Measurements from ENCODE around the gene TKTL1. TPM values are rescaled to one million over a fixed set of nuclear protein-coding genes. Genes with fewer than 3 reads are reported as not detected.
"Not testable (repeated sequence)": the region's sequence is repeated elsewhere in the genome, so short reads cannot be mapped to it uniquely, and the experiment has no call there.

TKTL1 gene
- total and polyA plus RNA-seq, 7 experiments from 2014 or later, result 0.58 to 47.7 (median 4.0) TPM

DNA sequence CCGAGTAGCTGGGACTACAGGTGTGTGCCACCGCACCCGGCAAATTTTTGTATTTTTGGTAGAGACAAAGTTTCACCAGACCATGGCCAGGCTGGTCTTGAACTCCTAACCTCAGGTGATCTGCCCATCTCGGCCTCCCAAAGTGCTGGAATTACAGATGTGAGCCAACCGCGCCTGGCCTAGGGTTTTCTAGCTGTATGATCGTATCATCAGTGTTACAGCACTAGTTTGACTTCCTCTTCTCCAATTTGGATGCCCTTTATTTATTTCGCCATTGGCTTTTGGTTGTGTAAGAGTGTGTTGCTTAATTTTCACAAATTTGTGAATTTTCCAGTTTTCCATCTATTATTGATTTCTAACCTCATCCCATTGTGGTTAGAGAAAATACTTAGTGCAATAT, 5.2 kb downstream of the TKTL1 start:
- H3K4me1 ChIP-seq (ENCODE audit: control insufficient read depth in 2 of 2, insufficient read depth in 2 of 2, low read length in 2 of 2), result no peaks in the 10 kb centered on the region
- no peaks in the 10 kb centered on the region for H3K36me3 Mint-ChIP-seq
- intact Hi-C loops (cut with micrococcal nuclease), result no loop called here
- H3K4me3 Mint-ChIP-seq, result no peak overlapping the region
- no peaks in the 10 kb centered on the region for H3K27me3 ChIP-seq (ENCODE audit: control insufficient read depth in 2 of 2, insufficient read depth in 2 of 2, low read length in 2 of 2)
- ATAC-seq, result no peak
- H3K27ac Mint-ChIP-seq, result no peak overlapping the region
- ChIA-PET POLR2A (no interaction called here), CTCF (no interaction called here)
- no peaks in the 10 kb centered on the region for H3K9me3 ChIP-seq (ENCODE audit: control insufficient read depth in 2 of 3, low read length in 3 of 3)
- no peaks in the 10 kb centered on the region for H3K9me3 Mint-ChIP-seq
- no peak overlapping the region for H3K27ac ChIP-seq (ENCODE audit: low read depth, low read length)
- H3K4me3 ChIP-seq (ENCODE audit: low read length), result no peak overlapping the region
- H3K4me1 Mint-ChIP-seq, result peaks cover 0 to 7% (median 0%) of the 10 kb centered on the region in 7 donors
- no peak for DNase-seq
- H3K36me3 ChIP-seq (ENCODE audit: control insufficient read depth in 2 of 3, insufficient read depth in 3 of 3, low read length in 3 of 3), result no peaks in the 10 kb centered on the region
- peaks cover 0 to 2% (median 0%) of the 10 kb centered on the region in 5 donors for H3K27me3 Mint-ChIP-seq

DNA sequence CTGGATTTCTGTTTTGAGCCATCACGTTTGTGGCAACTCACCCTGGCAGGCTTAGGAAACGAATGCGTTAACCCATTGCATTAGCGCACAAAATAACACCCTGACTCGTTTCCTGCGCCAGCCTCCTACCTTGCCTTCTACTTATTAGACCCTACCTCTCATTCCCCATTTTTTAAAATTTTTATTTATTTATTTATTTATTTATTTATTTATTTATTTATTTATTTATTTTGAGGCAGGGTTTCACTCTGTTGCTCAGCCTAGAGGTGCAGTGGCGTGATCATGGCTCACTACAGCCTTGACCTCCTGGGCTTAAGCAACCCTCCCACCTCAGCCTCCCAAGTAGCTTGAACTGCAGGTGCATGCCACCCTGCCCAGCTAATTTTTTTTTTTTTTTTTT, 7.4 kb downstream of the TKTL1 start:
- H3K4me1 ChIP-seq (ENCODE audit: control insufficient read depth in 2 of 2, insufficient read depth in 2 of 2, low read length in 2 of 2); H3K27ac ChIP-seq (ENCODE audit: low read depth, low read length); H3K36me3 Mint-ChIP-seq; intact Hi-C loops (cut with micrococcal nuclease); CTCF ChIA-PET; H3K9me3 Mint-ChIP-seq; H3K9me3 ChIP-seq (ENCODE audit: control insufficient read depth in 2 of 3, low read length in 3 of 3); H3K4me3 Mint-ChIP-seq; ATAC-seq; H3K27ac Mint-ChIP-seq; H3K27me3 Mint-ChIP-seq; H3K4me3 ChIP-seq (ENCODE audit: low read length); H3K36me3 ChIP-seq (ENCODE audit: control insufficient read depth in 2 of 3, insufficient read depth in 3 of 3, low read length in 3 of 3); H3K27me3 ChIP-seq (ENCODE audit: control insufficient read depth in 2 of 2, insufficient read depth in 2 of 2, low read length in 2 of 2); DNase-seq: not testable (repeated sequence)
- POLR2A ChIA-PET, result interaction anchor here (0.6 kb wide), 3 partner anchors 171 to 279 kb away, joined by 3 to 7 read pairs (median 4); no protein-coding TSS in a partner anchor
- H3K4me1 Mint-ChIP-seq, result peaks cover 6 to 17% (median 12%) of the 10 kb centered on the region in 7 donors

DNA sequence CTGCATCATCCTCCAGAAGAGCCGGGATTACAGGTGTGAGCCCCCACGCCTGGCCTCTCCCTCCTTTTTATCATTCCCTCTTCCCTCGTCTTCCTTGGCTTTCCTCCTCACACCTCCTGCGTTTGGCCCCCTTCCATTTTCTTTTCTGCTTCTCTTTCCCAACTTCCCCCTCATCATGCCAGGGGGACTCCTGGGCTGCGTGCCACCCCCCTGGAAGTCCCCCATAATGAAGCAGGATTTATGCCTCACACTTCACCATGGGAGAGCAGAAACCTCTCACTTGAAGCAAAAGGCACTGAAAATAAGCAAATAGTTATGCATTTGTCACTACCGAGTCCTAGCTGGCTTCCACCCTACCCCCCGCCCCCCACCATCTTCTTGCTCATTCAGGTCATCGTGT, 7.9 kb downstream of the TKTL1 start:
- H3K27ac Mint-ChIP-seq, result no peak overlapping the region
- ChIA-PET CTCF (no interaction called here), POLR2A (interaction anchor here (0.6 kb wide), 3 partner anchors 172 to 279 kb away, joined by 3 to 7 read pairs (median 4); no protein-coding TSS in a partner anchor)
- H3K27me3 Mint-ChIP-seq, result peaks cover 0 to 2% (median 0%) of the 10 kb centered on the region in 5 donors
- DNase-seq, result no peak
- H3K4me1 Mint-ChIP-seq, result peaks cover 11 to 22% (median 17%) of the 10 kb centered on the region in 7 donors
- H3K9me3 Mint-ChIP-seq, result no peaks in the 10 kb centered on the region
- ATAC-seq, result no peak
- H3K4me3 Mint-ChIP-seq, result peak overlapping the region in 1 of 10 donors; percentile 29
- Histone ChIP-seq H3K9me3 (ENCODE audit: control insufficient read depth in 2 of 3, low read length in 3 of 3) (no peaks in the 10 kb centered on the region), H3K4me3 (ENCODE audit: low read length) (no peak overlapping the region), H3K4me1 (ENCODE audit: control insufficient read depth in 2 of 2, insufficient read depth in 2 of 2, low read length in 2 of 2) (peaks cover 9 to 11% of the 10 kb centered on the region in 2 donors), H3K27me3 (ENCODE audit: control insufficient read depth in 2 of 2, insufficient read depth in 2 of 2, low read length in 2 of 2) (no peaks in the 10 kb centered on the region), H3K36me3 (ENCODE audit: control insufficient read depth in 2 of 3, insufficient read depth in 3 of 3, low read length in 3 of 3) (no peaks in the 10 kb centered on the region), H3K27ac (ENCODE audit: low read depth, low read length) (no peak overlapping the region)
- no peaks in the 10 kb centered on the region for H3K36me3 Mint-ChIP-seq
- intact Hi-C loops (cut with micrococcal nuclease), result no loop called here

DNA sequence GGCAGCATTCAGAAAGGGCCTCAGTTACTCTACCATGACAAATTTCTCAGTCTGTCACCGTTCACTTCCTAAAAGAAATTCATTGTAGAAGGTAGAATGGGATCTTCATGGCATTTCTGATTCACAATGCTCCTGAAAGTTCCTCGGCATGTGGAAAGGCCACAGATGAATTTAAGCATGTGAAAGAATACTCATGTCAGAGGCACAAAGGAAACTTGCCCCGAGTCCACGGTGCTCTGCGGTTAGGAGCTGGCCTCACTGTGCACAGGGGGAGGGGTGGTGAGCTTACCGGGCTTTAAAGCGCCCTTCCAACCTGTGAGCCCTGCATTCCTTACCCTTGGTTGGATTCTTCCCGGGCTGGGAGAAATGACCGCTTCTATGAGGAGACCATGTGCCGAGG, 9.3 kb downstream of the TKTL1 start:
- CTCF ChIA-PET, result no interaction called here
- H3K27ac Mint-ChIP-seq, result no peak overlapping the region
- no peaks in the 10 kb centered on the region for H3K36me3 ChIP-seq (ENCODE audit: control insufficient read depth in 2 of 3, insufficient read depth in 3 of 3, low read length in 3 of 3)
- peaks cover 0 to 2% (median 0%) of the 10 kb centered on the region in 5 donors for H3K27me3 Mint-ChIP-seq
- H3K36me3 Mint-ChIP-seq, result no peaks in the 10 kb centered on the region
- no peak for DNase-seq
- H3K4me1 Mint-ChIP-seq, result peaks cover 12 to 25% (median 20%) of the 10 kb centered on the region in 7 donors
- no peak overlapping the region for H3K27ac ChIP-seq (ENCODE audit: low read depth, low read length)
- no peak for ATAC-seq
- POLR2A ChIA-PET, result no interaction called here
- H3K9me3 Mint-ChIP-seq, result no peaks in the 10 kb centered on the region
- no peak overlapping the region for H3K4me3 Mint-ChIP-seq
- H3K4me3 ChIP-seq (ENCODE audit: low read length), result no peak overlapping the region
- intact Hi-C loops (cut with micrococcal nuclease), result no loop called here
- H3K27me3 ChIP-seq (ENCODE audit: control insufficient read depth in 2 of 2, insufficient read depth in 2 of 2, low read length in 2 of 2), result no peaks in the 10 kb centered on the region
- H3K9me3 ChIP-seq (ENCODE audit: control insufficient read depth in 2 of 3, low read length in 3 of 3), result no peaks in the 10 kb centered on the region
- H3K4me1 ChIP-seq (ENCODE audit: control insufficient read depth in 2 of 2, insufficient read depth in 2 of 2, low read length in 2 of 2), result peaks cover 15 to 18% of the 10 kb centered on the region in 2 donors

DNA sequence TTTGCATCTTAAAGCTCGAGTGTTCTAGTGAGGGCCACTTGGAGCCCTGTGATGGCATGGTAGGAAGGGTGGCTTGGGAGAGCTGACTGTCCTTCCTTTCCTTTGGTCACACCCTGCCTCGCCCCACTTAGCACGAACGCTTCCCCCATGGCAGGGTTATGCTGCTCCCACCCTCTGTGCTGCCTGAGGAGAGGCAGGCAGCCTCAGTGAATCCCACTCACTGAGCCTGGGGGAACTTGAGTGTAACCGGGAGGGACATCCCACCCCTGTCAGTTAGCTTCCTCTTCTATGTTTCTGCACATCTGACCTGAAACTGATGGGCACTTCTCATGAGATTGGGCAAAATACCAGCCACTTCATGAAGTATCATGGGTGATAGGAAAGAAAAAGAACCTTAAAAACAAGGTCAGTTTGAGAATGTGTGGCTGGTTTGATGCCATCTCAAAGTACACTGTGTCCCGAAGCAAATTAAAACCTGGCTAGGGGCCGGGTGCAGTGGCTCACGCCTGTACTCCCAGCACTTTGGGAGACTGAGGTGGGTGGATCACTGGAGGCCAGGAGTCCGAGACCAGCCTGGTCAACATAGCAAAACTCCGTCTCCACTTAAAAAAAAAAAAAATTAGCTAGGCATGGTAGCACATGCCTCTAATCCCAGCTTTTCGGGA, 10.1 kb downstream of the TKTL1 start:
- Mint-ChIP-seq H3K9me3 (no peaks in the 10 kb centered on the region), H3K4me1 (peaks cover 12 to 25% (median 21%) of the 10 kb centered on the region in 7 donors), H3K27ac (no peak overlapping the region), H3K27me3 (no peaks in the 10 kb centered on the region), H3K36me3 (no peaks in the 10 kb centered on the region), H3K4me3 (no peak overlapping the region)
- CTCF ChIA-PET, result no interaction called here
- Histone ChIP-seq H3K36me3 (ENCODE audit: control insufficient read depth in 2 of 3, insufficient read depth in 3 of 3, low read length in 3 of 3) (no peaks in the 10 kb centered on the region), H3K9me3 (ENCODE audit: control insufficient read depth in 2 of 3, low read length in 3 of 3) (no peaks in the 10 kb centered on the region), H3K4me1 (ENCODE audit: control insufficient read depth in 2 of 2, insufficient read depth in 2 of 2, low read length in 2 of 2) (peaks cover 15 to 18% of the 10 kb centered on the region in 2 donors), H3K4me3 (ENCODE audit: low read length) (no peak overlapping the region), H3K27ac (ENCODE audit: low read depth, low read length) (no peak overlapping the region), H3K27me3 (ENCODE audit: control insufficient read depth in 2 of 2, insufficient read depth in 2 of 2, low read length in 2 of 2) (no peaks in the 10 kb centered on the region)
- POLR2A ChIA-PET, result interaction anchor here (1.0 kb wide), 1 partner anchor 21 kb away, joined by 4 read pairs; no protein-coding TSS in a partner anchor
- intact Hi-C loops (cut with micrococcal nuclease), result no loop called here
- ATAC-seq (no peak), DNase-seq (no peak)

DNA sequence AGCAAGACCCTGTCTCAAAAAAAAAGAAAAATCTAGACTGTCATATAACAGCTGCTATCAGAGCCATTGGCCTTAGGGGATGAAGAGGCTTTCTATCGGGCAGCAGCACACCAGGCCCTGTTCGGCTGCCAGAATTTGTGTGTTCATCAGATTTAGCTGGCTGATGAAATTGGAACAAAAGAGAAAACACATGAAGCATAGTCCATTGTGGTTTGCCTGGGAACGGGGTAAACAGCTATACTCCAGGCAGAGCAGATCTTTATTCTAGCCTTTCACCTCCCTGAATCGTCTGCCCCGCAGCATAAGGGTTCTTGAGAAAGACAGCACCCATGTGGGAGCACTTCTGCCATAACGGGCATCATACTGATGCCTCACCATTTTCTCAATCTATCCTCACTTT, 11.6 kb downstream of the TKTL1 start:
- Mint-ChIP-seq H3K4me3 (no peak overlapping the region), H3K27me3 (no peaks in the 10 kb centered on the region), H3K9me3 (no peaks in the 10 kb centered on the region), H3K27ac (no peak overlapping the region), H3K4me1 (peaks cover 12 to 31% (median 21%) of the 10 kb centered on the region in 7 donors), H3K36me3 (no peaks in the 10 kb centered on the region)
- ChIA-PET CTCF (interaction anchor here (1.0 to 2.7 kb wide), 2 partner anchors 170 to 221 kb away, joined by 4 to 9 read pairs; no protein-coding TSS in a partner anchor), POLR2A (no interaction called here)
- Histone ChIP-seq H3K4me3 (ENCODE audit: low read length) (no peak overlapping the region), H3K27me3 (ENCODE audit: control insufficient read depth in 2 of 2, insufficient read depth in 2 of 2, low read length in 2 of 2) (no peaks in the 10 kb centered on the region), H3K9me3 (ENCODE audit: control insufficient read depth in 2 of 3, low read length in 3 of 3) (no peaks in the 10 kb centered on the region), H3K27ac (ENCODE audit: low read depth, low read length) (no peak overlapping the region), H3K4me1 (ENCODE audit: control insufficient read depth in 2 of 2, insufficient read depth in 2 of 2, low read length in 2 of 2) (peaks cover 15 to 25% of the 10 kb centered on the region in 2 donors), H3K36me3 (ENCODE audit: control insufficient read depth in 2 of 3, insufficient read depth in 3 of 3, low read length in 3 of 3) (no peaks in the 10 kb centered on the region)
- intact Hi-C loops (cut with micrococcal nuclease), result no loop called here
- ATAC-seq (no peak), DNase-seq (no peak)

Data from naive thymus-derived CD4-positive, alpha-beta T cell (primary cell).